GM12878 (cell line): Measurements from ENCODE around the gene UST. TPM values are rescaled to one million over a fixed set of nuclear protein-coding genes. Genes with fewer than 3 reads are reported as not detected.

ENCODE experiments used
- ATAC-seq: fragments of 200-7000 bp; cut with Tn5 transposase; 3 replicates; pipeline ENCODE4 v1.9.1; 2020; ENCODE audit warnings: mild to moderate bottlenecking, moderate library complexity
- BruUV-seq: library from RNA; stranded (reverse); fragments of 400-500 nt; replicated peaks from 2 replicates; lab custom pipeline; 2021; lab: Mats Ljungman, UMichigan
- CTCF ChIA-PET: fragments of 300-600 bp; sonication (Branson Sonifier 250); formaldehyde crosslinking; extraction: SDS; loops from one replicate; lab custom pipeline; 2021; ENCODE audit warnings: inconsistent platforms; lab: Yijun Ruan, JAX
- POLR2A ChIA-PET: fragments of 350-600 bp; formaldehyde crosslinking; extraction: SDS; loops from one replicate; lab custom pipeline; 2021; ENCODE audit warnings: inconsistent platforms; lab: Charles Lee
- RAD21 ChIA-PET: fragments of 300-600 bp; sonication (Branson Sonifier 250); formaldehyde crosslinking; loops from one replicate; lab custom pipeline; 2023; ENCODE audit warnings: antibody characterized with exemption; ENCODE audit not compliant: unreplicated experiment; lab: Charles Lee
- SMC1A ChIA-PET: fragments of 300-600 bp; sonication (Branson Sonifier 250); formaldehyde crosslinking; loops from one replicate; lab custom pipeline; 2023; ENCODE audit not compliant: unreplicated experiment, uncharacterized antibody; lab: Charles Lee
- DNase-seq: peaks from one replicate; pipeline ENCODE4 v3.0.0-alpha.2; 2011; ENCODE audit warnings: low read depth, low spot score
- FAIRE-seq: peaks from 3 replicates; lab custom pipeline; 2011; peaks lifted over from hg19 to GRCh38; lab: Jason Lieb, UNC
- H2AFZ ChIP-seq: 2 replicates; pipeline ENCODE4 v1.6.0; 2011; ENCODE audit warnings: low read depth, low read length, control low read depth; ENCODE audit not compliant: control insufficient read depth
- H3K27ac ChIP-seq: 2 replicates; pipeline ENCODE4 v1.5.1; 2011; ENCODE audit warnings: control low read depth; ENCODE audit not compliant: control insufficient read depth, insufficient read depth
- H3K27me3 ChIP-seq, 2 experiments: replicated peaks in 1 of 2; 2 replicates each; pipeline versions ENCODE4 v1.6.0 to v1.6.1; 2011; ENCODE audit warnings: low read length in 1 of 2; ENCODE audit not compliant: control insufficient read depth in 2 of 2, insufficient read depth in 2 of 2
- H3K36me3 ChIP-seq, 2 experiments: 2 replicates each; pipeline ENCODE4 v1.5.1; 2011; ENCODE audit warnings: low read length in 1 of 2; ENCODE audit not compliant: control insufficient read depth in 2 of 2, insufficient read depth in 2 of 2
- H3K4me1 ChIP-seq: 2 replicates; pipeline ENCODE4 v1.6.1; 2011; ENCODE audit warnings: mild to moderate bottlenecking, low read length, moderate library complexity, mixed read lengths; ENCODE audit not compliant: control insufficient read depth, insufficient read depth
- H3K4me2 ChIP-seq: 2 replicates; pipeline ENCODE4 v1.6.0; 2011; ENCODE audit warnings: control low read depth; ENCODE audit not compliant: control insufficient read depth, insufficient read depth
- H3K4me3 ChIP-seq: fragments of 200-600 bp; sonication (generic); 2 replicates; pipeline ENCODE4 v1.5.1; 2016
- H3K79me2 ChIP-seq: 2 replicates; pipeline ENCODE4 v1.6.0; 2011; ENCODE audit warnings: low read length; ENCODE audit not compliant: control insufficient read depth, insufficient read depth
- H3K9ac ChIP-seq: 2 replicates; pipeline ENCODE4 v1.8.0; 2011; ENCODE audit warnings: low read length, control low read depth, mixed read lengths; ENCODE audit not compliant: control insufficient read depth, insufficient read depth
- H3K9me3 ChIP-seq: replicated peaks from 3 replicates; pipeline ENCODE4 v1.5.1; 2011; ENCODE audit warnings: mild to moderate bottlenecking, low read length; ENCODE audit not compliant: control insufficient read depth, insufficient read depth
- H4K20me1 ChIP-seq: 2 replicates; pipeline ENCODE4 v1.6.0; 2011; ENCODE audit not compliant: control insufficient read depth, insufficient read depth
- ATF3 ChIP-seq: IDR thresholded peaks from 2 replicates; pipeline ENCODE4 v1.6.1; 2011; ENCODE audit warnings: low read depth, mild to moderate bottlenecking, low read length, moderate library complexity, borderline replicate concordance; ENCODE audit errors: extremely low read depth
- BACH1 ChIP-seq: fragments of 450-650 bp; IDR thresholded peaks from 2 replicates; pipeline ENCODE4 v1.6.1; 2017; ENCODE audit warnings: mild to moderate bottlenecking, borderline replicate concordance
- CHD1 ChIP-seq: IDR thresholded peaks from 2 replicates; pipeline ENCODE4 v1.6.1; 2012; ENCODE audit warnings: low read depth, low read length, improper control_type of control experiment
- CHD4 ChIP-seq: fragments of 200-600 bp; sonication (generic); IDR thresholded peaks from 2 replicates; pipeline ENCODE4 v1.6.1; 2016; ENCODE audit warnings: mild to moderate bottlenecking
- HDAC6 ChIP-seq: fragments of 200-600 bp; sonication (generic); IDR thresholded peaks from one replicate; pipeline ENCODE4 v1.8.0; 2017; ENCODE audit warnings: antibody characterized with exemption; ENCODE audit not compliant: unreplicated experiment
- MTA3 ChIP-seq: IDR thresholded peaks from 2 replicates; pipeline ENCODE4 v1.6.1; 2012; ENCODE audit warnings: low read length, inconsistent platforms, borderline replicate concordance
- NFYB ChIP-seq: IDR thresholded peaks from 2 replicates; pipeline ENCODE4 v1.6.1; 2011; ENCODE audit warnings: low read depth, mild to moderate bottlenecking, low read length, improper control_type of control experiment, moderate library complexity; ENCODE audit not compliant: insufficient read depth
- NR2F1 ChIP-seq: fragments of 450-650 bp; conservative IDR thresholded peaks from 2 replicates; pipeline ENCODE4 v1.6.1; 2017; ENCODE audit warnings: mild to moderate bottlenecking
- SMAD5 ChIP-seq: IDR thresholded peaks from 2 replicates; pipeline ENCODE4 v1.6.1; 2016; ENCODE audit warnings: antibody characterized with exemption, low read depth
- SMARCA5 ChIP-seq: fragments of 450-650 bp; IDR thresholded peaks from 2 replicates; pipeline ENCODE4 v1.6.1; 2017; ENCODE audit warnings: mild to moderate bottlenecking
- SUPT20H ChIP-seq: IDR thresholded peaks from 2 replicates; pipeline ENCODE4 v1.6.1; 2011; ENCODE audit warnings: low read depth, mild to moderate bottlenecking, low read length, moderate library complexity, borderline replicate concordance; ENCODE audit not compliant: control insufficient read depth
- TARDBP ChIP-seq: IDR thresholded peaks from 2 replicates; pipeline ENCODE4 v1.6.1; 2016; ENCODE audit warnings: borderline replicate concordance
- ZBTB33 ChIP-seq: fragments of 450-650 bp; IDR thresholded peaks from 2 replicates; pipeline ENCODE4 v1.6.1; 2017; ENCODE audit warnings: mild to moderate bottlenecking
- WGBS: methylation state at CpG from one replicate; pipeline ENCODE4 v1.1.6; 2016; ENCODE audit warnings: low lambda C conversion rate; ENCODE audit not compliant: insufficient replicate concordance, insufficient coverage; ENCODE audit errors: missing lambda C conversion rate; 5-methylcytosine and 5-hydroxymethylcytosine counted together
- in situ Hi-C: fragments of 300-500 bp; cut with MboI; formaldehyde crosslinking; loops from 9 replicates; pipeline ENCODE4 v1.14.3; 2018; ENCODE audit warnings: mixed read lengths
- intact Hi-C: fragments of 100-400 bp; cut with micrococcal nuclease; formaldehyde crosslinking; loops from one replicate; pipeline ENCODE4 v1.14.2; 2022; ENCODE audit not compliant: unreplicated experiment
- polyA plus RNA-seq, 11 experiments: library from polyadenylated mRNA; depleted of rRNA in 4 of 11; unstranded in 6 of 11; stranded (reverse) in 5 of 11; fragments of >200 nt; fragmentation: Nextera tagmentation in 4 of 11; fragmentation: Illumina TruSeq in 1 of 11; extraction: Ambion mirVana in 4 of 11; extraction: Trizol in 1 of 11; gene quantifications; 1 replicate in 1 of 11; 2 replicates in 10 of 11; pipeline versions ENCODE4 v1.2.1 to v1.2.3, GENCODE V29; 2011 to 2016; ENCODE audit warnings: inconsistent platforms in 2 of 11, missing spikeins in 2 of 11, low read depth in 1 of 11
- total RNA-seq, 4 experiments: library from RNA; depleted of rRNA in 3 of 4; stranded (reverse); fragments of >200 nt in 3 of 4; fragmentation: Illumina TruSeq in 1 of 4; extraction: Trizol in 1 of 4; gene quantifications; 2 replicates each; pipeline versions ENCODE4 v1.2.1 to v1.2.3, GENCODE V29; 2013 to 2021

UST gene
- total and polyA plus RNA-seq, 10 of the 15 experiments (the other 5 are each of a cell fraction or from before 2014, with no cell fraction given) = 0.74 to 43.3 (median 2.2) TPM

- Histone ChIP-seq H3K79me2 (no peaks in the 10 kb centered on the region), H4K20me1 (no peaks in the 10 kb centered on the region), H3K4me2 (no peak overlapping the region), H2AFZ (no peak overlapping the region), H3K9ac (no peak overlapping the region), H3K27me3 (no peaks in the 10 kb centered on the region; a peak in 1 of 4 replicates), H3K9me3 (no peaks in the 10 kb centered on the region), H3K4me3 (no peak overlapping the region), H3K36me3 (no peaks in the 10 kb centered on the region), H3K4me1 (no peaks in the 10 kb centered on the region), H3K27ac (no peak overlapping the region)
- ChIA-PET CTCF (no interaction called here), SMC1A (interaction anchor here (1.4 to 1.6 kb wide), 2 partner anchors 13 to 44 kb away, joined by 4 read pairs; no protein-coding TSS in a partner anchor), POLR2A (no interaction called here), RAD21 (no interaction called here)
- DNase-seq (no peak), ATAC-seq (no peak), FAIRE-seq (no peak)
- intact Hi-C loops = no loop called here
- no peak for TF ChIP-seq SMARCA5
- no peak for TF ChIP-seq ATF3
- TF ChIP-seq TARDBP = no peak
- no peak for TF ChIP-seq ZBTB33
- no peak for TF ChIP-seq SMAD5
- no peak for TF ChIP-seq NFYB
- TF ChIP-seq SUPT20H = no peak
- TF ChIP-seq MTA3 = no peak
- no peak for TF ChIP-seq NR2F1
- TF ChIP-seq CHD1 = no peak
- no peak for TF ChIP-seq BACH1
- TF ChIP-seq CHD4 = no peak
- no peak for TF ChIP-seq HDAC6
- 52% methylated on average over 13 of the region's 13 CpGs for WGBS
- in situ Hi-C loops = no loop called here
- no TSS peak for BruUV-seq
Measured at GRCh38 chr6:148890652-148891404, 144.0 kb downstream of the UST start.
